Activated CD8-positive, alpha-beta memory T cell treated with anti-CD3 and anti-CD28 coated beads for 48 hours (primary cell): ENCODE measurements around the gene AKAP9.
"Not testable (repeated sequence)": the region's sequence is repeated elsewhere in the genome, so short reads cannot be mapped to it uniquely, and the experiment has no call there.

Experiments
- DNase-seq, 3 experiments: peaks; one replicate each; pipeline ENCODE4 v3.0.0-alpha.2; 2020; ENCODE audit warnings: low read depth in 2 of 3, low spot score in 2 of 3

The AKAP9 gene

DNA sequence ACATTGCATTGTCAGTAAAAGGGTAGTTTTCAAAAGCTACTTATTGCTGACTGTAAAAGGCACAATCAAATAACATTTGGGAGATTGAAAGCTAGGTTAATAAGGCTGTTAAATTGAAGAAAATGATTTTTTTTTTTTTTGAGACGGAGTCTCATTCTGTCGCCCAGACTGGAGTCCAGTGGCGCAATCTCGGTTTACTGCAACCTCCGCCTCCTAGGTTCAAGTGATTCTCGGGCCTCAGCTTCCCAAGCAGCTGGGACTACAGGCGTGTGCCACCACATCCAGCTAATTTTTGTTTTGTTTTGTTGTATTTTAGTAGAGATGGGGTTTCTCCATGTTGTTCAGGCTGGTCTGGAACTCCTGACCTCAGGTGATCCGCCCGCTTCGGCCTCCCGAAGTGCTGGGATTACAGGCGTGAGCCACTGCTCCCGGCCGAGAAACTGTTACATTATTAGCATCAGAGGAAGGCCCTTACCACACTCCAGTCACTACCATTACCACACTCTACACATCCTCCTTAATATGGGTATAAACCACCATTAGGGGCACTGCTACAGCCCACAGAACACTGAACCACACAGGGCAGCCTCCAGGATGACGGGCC lies 192.6 kb downstream of the AKAP9 start:
- DNase-seq = no peak

DNA sequence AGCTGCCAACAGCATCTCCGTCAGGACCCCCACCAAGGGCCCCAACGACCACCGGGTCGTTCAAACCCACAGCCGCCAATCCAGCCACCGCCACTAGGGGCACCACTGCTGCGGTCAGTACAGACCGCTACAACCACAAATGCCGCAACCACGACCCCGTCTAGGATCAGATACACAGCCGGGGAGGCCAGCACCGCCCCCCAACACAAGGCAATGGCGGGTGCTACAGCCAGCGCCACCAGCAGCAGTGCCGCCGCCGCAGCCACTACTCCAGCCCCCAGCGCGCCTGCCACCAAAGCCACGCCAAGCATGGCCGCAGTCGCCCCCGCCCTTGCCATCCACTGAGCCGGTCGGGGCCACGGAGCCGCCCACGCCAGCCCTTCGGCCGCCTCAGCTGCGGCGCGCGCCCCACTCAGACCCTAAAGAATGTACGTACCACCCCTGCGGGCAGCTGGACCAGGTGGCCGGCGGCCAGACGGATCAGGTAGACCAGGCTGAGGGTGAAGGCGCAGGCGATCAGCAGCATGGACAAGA lies 193.1 kb downstream of the AKAP9 start:
- peak; percentile 38 to 51 (median 44) for DNase-seq

DNA sequence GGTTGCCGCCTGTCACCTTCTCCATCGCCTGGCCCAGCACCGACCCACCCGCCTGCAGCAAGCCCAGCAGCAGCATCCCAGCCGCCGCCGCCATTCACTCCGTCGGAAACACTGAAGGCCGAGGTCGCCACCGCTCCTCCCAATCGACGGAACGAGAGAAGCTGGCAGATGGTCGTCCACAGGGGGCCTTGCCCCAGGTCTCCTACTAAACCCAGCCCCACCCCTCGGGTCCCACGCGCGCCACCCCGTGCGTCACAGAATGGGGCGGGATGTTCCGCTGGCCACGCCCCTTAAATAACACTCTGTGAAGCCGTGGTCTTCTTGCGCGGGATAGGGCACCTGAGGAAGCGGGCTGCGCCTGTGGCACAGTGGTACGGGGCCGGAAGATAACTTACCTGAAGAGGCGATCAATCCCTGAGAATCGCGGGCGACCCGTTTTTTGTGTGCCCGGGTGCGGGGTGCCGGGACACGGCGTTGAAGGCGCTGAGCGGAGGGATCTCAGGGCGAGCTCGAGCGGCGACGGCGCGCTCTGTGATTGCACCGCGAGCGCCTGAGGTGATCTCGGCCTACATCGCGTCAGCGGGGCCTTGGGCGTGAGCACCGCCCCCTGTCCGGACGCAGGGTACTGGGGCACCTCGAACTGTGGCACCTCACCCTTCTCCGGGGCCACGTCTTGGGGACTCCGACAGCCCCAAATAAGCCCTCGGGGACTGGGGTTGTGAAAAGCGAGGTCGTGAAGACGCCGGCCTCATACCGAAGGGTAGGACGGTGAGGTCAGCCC lies 193.8 kb downstream of the AKAP9 start, which contains the start of gene CYP51A1:
Gene CYP51A1, minus strand, starts transcription at position 207 of the 781 bp plus-strand sequence. Its CDS starts 113 bp downstream, at position 94.
- peak; percentile 83 to 96 (median 93) for DNase-seq

DNA sequence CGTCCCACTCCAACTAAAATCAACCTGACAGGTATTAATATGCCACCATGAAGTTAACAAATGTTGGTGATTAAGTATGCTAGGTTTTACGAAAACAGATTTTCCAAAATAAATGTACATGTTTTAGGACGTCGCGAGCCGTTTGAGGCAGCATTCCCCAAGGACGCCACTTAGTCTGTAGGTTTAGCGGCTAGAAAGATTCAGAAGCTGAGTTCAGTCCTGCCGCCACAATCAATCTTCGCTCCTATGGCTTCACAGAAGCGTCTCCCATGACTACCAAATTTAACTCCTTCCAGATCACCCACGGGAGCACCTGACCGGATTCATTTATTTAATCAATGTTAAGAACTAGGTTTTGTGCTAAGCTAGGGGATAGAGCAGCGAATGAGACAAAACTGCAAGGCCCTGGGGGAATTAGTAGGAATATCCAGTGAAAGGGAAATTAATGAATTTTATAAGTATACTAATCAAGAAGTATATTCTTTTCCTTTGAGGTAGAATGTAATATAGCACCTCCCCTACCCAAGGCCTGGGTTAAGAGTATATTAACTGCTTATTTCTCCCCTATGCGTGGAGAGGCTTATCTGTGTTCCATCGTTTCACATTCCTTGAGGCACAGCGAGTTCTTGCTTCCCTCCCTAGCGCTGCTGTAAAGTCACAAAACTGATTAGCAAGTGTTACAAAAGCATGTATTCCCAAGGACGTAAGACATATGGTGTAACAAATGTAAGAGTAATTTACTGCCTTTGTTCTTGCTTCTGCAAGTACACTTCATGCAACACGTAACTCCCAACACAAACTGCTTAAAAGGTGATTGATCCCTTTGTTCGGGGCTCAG lies 194.6 kb downstream of the AKAP9 start:
- no peak for DNase-seq

DNA sequence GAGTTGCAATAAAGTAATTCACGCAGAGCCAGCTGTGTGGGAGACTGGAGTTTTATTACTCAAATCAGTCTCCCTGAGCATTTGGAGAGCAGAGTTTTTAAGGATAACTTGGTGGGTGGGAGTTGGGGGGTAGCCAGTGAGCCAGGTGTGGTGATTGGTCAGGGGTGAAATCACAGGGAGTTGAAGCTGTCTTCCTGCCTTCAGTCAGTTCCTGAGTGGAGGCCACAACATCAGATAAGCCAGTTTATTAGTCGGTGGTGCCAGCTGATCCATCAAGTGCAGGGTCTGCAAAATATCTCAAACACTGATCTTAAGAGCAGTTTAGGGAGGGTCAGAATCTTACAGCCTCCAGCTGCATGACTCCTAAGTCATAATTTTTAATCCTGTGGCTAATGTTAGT lies 196.9 kb downstream of the AKAP9 start:
- no peak for DNase-seq

DNA sequence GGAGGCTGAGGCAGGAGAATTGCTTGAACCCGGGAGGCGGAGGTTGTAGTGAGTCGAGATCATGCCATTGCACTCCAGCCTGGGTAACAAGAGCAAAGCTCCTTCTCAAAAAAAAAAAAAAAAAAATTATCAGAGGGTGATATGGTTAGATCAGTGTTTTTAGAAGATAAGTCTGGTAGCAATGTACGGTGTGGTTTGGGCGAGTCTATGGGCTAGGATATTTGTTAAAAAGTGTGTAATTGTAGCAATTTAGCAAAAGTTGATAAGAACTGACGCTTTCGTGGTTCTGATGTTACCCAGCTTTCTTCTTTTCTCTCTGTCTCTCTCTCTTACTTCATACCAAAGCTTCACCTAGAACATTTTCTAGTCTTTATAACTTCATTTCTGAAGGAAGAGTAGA lies 200.5 kb downstream of the AKAP9 start:
- DNase-seq = no peak

DNA sequence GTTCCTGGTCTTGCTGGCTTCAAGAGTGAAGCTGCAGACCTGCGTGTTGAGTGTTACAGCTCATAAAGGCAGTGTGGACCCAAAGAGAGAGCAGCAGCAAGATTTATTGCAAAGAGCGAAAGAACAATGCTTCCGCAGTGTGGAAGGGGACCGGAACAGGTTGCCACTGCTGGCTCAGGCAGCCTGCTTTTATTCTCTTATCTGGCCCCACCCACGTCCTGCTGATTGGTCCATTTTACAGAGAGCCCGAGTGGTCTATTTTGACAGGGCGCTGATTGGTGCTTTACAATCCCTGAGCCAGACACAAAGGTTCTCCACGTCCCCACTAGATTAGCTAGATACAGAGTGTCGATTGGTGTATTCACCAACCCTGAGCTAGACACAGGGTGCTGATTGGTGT lies 202.1 kb downstream of the AKAP9 start:
- DNase-seq = not testable (repeated sequence)

DNA sequence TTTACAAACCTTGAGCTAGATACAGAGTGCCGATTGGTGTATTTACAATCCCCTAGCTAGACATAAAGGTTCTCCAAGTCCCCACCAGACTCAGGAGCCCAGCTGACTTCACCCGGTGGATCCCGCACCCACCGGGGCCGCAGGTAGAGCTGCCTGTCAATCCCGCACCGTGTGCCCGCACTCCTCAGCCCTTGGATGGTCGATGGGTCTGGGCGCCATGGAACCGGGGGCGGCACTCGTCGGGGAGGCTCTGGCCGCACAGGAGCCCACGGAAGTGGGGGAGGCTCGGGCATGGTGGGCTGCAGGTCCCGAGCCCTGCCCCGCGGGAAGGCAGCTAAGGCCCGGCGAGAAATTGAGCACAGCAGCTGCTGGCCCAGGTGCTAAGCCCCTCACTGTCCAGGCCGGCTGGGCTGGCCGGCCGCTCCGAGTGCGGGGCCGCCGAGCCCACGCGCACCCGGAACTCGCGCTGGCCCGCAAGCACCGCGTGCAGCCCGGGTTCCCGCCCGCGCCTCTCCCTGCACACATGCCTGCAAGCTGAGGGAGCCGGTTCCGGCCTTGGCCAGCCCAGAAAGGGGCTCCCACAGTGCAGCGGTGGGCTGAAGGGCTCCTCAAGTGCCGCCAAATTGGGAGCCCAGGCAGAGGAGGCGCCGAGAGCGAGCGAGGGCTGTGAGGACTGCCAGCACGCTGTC lies 202.7 kb downstream of the AKAP9 start:
- not testable (repeated sequence) for DNase-seq

DNA sequence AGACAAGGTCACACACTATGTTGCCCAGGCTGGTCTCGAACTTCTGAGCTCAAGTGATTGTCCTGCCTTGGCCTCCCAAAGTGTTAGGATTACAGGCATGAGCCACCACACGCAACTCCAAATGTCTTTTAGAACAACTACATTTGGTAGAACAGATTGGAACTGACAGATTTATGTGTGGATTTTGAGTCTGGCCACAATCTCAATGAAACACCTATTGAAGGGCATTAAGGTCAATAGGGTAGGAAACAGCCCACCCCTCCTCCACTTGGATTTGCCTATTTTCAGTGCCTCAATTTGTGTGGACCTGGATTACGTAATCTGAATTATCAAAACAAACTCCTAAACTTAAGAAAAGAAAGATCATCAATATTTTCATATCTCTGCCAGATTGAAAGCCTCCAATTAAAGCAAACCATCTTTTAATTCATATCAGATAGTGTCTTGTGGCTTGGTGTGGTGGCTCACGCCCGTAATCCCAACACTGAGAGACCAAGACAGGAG lies 209.1 kb downstream of the AKAP9 start:
- no peak for DNase-seq

DNA sequence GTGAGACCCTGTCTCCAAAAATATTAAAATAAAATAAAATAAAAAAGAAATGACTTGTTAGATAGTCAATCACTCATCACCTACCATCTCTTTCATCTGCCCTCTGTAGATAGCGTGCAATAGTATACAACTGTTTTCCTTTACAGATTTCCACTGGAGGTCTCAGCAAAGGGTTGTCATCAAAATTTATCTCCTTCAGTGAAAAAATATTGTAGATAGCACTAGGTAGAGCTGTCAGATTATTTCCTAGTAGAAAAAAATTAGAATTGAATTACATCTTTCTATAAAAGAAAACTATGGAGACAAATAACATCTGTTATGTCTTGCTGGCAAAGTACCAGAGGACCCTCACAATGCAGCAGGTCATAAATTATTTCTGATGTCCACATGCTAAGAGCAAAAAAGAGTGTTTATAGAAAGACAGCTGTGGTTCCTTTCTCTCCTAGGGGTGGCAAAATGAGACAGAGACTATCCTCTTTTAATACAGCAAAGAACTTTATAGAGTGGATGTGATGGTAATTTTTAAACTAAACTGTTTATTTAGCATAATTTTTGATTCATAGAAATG lies 209.9 kb downstream of the AKAP9 start:
- no peak for DNase-seq

DNA sequence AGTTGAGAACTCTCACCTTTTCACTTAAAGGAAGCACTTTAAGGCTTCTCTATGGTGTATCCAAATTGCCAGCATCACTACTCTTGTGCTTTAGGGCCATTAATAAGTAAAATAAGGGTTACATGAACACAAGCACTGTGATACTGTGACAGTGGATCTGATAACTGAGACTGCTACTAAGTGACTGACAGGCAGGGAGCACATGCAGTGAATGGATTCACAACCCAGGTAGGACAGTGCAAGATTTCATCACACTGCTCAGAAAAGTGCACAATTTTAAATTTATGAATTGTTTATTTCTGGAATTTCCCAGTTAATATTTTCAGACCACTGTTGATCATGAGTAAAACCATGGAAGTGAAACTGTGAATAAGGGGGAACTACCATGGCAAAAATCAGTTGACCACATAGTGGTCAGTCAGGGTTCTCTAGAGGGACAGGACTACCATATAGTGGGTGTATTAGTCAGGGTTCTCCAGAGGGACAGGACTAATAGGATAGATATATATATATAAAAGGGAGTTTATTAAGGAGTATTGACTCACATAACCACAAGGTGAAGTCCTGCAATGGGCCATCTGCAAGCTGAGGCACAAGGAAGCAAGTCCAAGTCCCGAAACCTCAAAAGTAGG lies 214.6 kb downstream of the AKAP9 start:
- no peak for DNase-seq

DNA sequence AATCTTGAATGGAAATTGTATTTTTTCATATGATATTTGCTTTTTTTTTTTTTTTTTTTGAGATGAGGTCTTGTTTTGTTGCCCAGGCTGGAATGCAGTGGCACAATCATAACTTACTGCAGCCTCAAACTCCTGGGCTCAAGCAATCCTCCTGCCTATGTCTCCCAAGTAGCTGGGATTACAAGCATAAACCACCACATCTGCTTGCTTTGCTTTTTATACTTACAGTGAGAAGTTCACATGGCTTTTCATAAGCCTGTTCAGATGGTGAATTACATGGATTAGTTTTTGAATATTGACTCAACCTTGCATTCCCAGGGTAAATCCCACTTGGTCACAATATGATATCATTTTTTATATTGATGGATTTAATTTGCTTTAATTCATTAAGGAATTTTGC lies 216.3 kb downstream of the AKAP9 start:
- DNase-seq = no peak

DNA sequence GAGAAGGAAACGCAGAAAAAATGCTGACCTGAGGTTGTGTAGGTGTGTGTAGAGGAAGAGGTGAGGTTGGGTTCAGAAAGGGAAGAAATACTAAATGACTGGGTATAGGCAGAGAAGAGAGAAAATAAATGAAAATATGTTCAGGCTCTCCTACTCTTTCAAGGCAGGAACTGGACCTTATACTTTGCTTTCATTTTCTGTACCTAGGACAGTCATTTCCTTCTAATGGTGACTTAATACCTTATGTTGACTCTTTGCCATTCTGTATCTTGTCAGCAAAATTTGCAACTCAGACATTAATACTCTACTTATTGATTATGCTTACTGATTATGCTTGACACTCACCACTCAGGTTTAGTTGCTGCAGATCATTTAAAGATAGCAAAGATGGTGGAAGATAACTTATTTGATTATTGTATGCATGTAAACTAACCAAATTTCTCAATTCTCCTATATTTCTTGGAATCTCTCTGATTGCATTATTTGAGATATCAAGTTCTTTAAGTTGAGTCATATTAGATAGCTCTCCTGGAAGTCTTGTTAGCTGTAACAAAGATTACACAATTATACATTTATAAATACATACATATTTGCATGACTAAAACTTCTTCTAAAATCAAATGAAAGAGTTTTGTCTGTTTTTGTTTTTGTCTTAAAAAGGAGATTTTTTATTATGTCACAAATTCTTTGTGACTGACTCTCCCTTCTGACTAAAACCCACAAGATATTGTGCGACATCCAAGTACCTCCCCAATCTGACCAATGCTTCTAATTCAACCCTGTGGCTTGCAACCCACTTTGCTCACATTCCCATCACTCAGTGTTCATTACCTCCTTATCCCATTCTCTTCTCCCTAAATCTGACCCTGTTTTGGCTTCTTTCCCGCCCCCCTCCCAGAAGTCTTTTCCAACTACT lies 218.3 kb downstream of the AKAP9 start:
- no peak for DNase-seq
